GM18870 (cell line): Measurements from ENCODE around the gene F13A1.

Experiments
- ATAC-seq: cut with Tn5 transposase; IDR thresholded peaks from one replicate; pipeline ENCODE4 v1.9.1; 2021; ENCODE audit warnings: moderate library complexity; ENCODE audit not compliant: unreplicated experiment

The F13A1 gene

GRCh38 chr6:6319952-6320811 is at the start of gene F13A1:
Gene F13A1 (minus strand): TSS chr6:6320662. CDS start chr6:6318664, 1,998 bp downstream.
- ATAC-seq: no peak

GRCh38 chr6:6368684-6369052 is 48.2 kb upstream of the F13A1 start:
- ATAC-seq: no peak

- no peak for ATAC-seq
Observed at GRCh38 chr6:6368040-6368683, 47.7 kb upstream of the F13A1 start.

- no peak for ATAC-seq
Observed at GRCh38 chr6:6366803-6367202, 46.3 kb upstream of the F13A1 start.

GRCh38 chr6:6365242-6365641 is 44.8 kb upstream of the F13A1 start:
- no peak for ATAC-seq

GRCh38 chr6:6362056-6362840 is 41.8 kb upstream of the F13A1 start:
- no peak for ATAC-seq

GRCh38 chr6:6357530-6357929 is 37.1 kb upstream of the F13A1 start:
- no peak for ATAC-seq

- no peak for ATAC-seq
Observed at GRCh38 chr6:6357032-6357431, 36.6 kb upstream of the F13A1 start.

- no peak for ATAC-seq
Observed at GRCh38 chr6:6352772-6353171, 32.3 kb upstream of the F13A1 start.

- no peak for ATAC-seq
Observed at GRCh38 chr6:6351511-6352025, 31.1 kb upstream of the F13A1 start.

GRCh38 chr6:6350696-6351095 is 30.2 kb upstream of the F13A1 start:
- no peak for ATAC-seq

- no peak for ATAC-seq
Observed at GRCh38 chr6:6348256-6348655, 27.8 kb upstream of the F13A1 start.

GRCh38 chr6:6346427-6347023 is 26.1 kb upstream of the F13A1 start:
- no peak for ATAC-seq

- ATAC-seq: no peak
Observed at GRCh38 chr6:6333501-6333900, 13.0 kb upstream of the F13A1 start.

GRCh38 chr6:6332811-6333244 is 12.4 kb upstream of the F13A1 start:
- peak; percentile 33 for ATAC-seq

- peak; percentile 58 for ATAC-seq
Observed at GRCh38 chr6:6331946-6332601, 11.6 kb upstream of the F13A1 start.

GRCh38 chr6:6331393-6331792 is 10.9 kb upstream of the F13A1 start:
- ATAC-seq: peak; percentile 45

GRCh38 chr6:6330407-6330806 is 9.9 kb upstream of the F13A1 start:
- no peak for ATAC-seq

GRCh38 chr6:6328451-6328850 is 8.0 kb upstream of the F13A1 start:
- no peak for ATAC-seq

GRCh38 chr6:6323352-6323751 is 2.9 kb upstream of the F13A1 start:
- no peak for ATAC-seq
